WERI-Rb-1 (cell line): ENCODE results near the gene PAQR8.
A peak's percentile ranks its signal among the peaks of the same experiment; 100 is the strongest.

Experiments used
- DNase-seq: peaks from one replicate; pipeline ENCODE4 v3.0.0-alpha.2; 2020
- H3K27ac ChIP-seq: fragments of 250-450 bp; sonication (Bioruptor Pico); 2 replicates; pipeline ENCODE4 v1.5.1; 2020; ENCODE audit warnings: mild to moderate bottlenecking, moderate library complexity
- H3K27me3 ChIP-seq: fragments of 250-450 bp; sonication (Bioruptor Pico); 2 replicates; pipeline ENCODE4 v1.5.1; 2021; ENCODE audit warnings: mild to moderate bottlenecking, low read depth, moderate library complexity; ENCODE audit not compliant: insufficient read depth, severe bottlenecking
- H3K36me3 ChIP-seq: fragments of 250-450 bp; sonication (Bioruptor Pico); 2 replicates; pipeline ENCODE4 v1.5.1; 2020; ENCODE audit warnings: mild to moderate bottlenecking, moderate library complexity
- H3K4me3 ChIP-seq: 2 replicates; pipeline ENCODE4 v1.5.1; 2011; ENCODE audit warnings: low read depth, mild to moderate bottlenecking, control low read depth, low read length
- H3K9me3 ChIP-seq: fragments of 250-450 bp; sonication (Bioruptor Pico); 2 replicates; pipeline ENCODE4 v1.5.1; 2021; ENCODE audit warnings: mild to moderate bottlenecking, moderate library complexity; ENCODE audit not compliant: severe bottlenecking
- CTCF ChIP-seq: IDR thresholded peaks from 2 replicates; pipeline ENCODE4 v1.5.1; 2011; ENCODE audit warnings: low read depth, mild to moderate bottlenecking, control low read depth, inconsistent platforms, low read length

Gene PAQR8

DNA sequence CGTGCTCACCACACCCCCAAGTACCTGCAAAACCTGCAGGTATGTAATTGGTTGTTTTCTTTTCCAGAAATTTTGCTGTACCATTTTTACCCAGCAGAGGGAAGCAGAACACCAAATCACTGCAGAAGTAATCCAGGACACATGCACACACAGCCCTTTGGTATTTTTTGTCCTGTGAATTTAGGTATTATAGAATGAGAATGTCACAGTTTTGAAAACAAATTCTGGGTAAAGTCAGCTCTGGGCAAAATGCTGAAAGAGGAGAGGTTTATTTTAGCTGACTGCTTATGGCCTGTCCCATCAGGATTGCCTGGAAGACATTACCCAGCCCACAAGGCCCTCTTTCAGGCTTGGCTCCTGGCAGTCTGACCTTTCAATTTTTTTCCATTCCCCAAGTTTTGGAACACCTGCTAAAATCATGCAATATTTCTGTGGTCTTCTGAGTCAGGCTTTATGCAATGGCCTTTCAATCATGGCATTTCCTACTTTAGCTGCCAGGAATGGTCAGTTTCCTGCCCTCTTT, 54.7 kb downstream of the PAQR8 start:
- no peak overlapping the region for H3K27ac ChIP-seq
- H3K27me3 ChIP-seq: no peaks in the 10 kb centered on the region
- H3K4me3 ChIP-seq: no peak overlapping the region
- H3K9me3 ChIP-seq: no peaks in the 10 kb centered on the region
- peak; percentile 83 for TF ChIP-seq CTCF
- H3K36me3 ChIP-seq: no peaks in the 10 kb centered on the region
- DNase-seq: peak; percentile 58

DNA sequence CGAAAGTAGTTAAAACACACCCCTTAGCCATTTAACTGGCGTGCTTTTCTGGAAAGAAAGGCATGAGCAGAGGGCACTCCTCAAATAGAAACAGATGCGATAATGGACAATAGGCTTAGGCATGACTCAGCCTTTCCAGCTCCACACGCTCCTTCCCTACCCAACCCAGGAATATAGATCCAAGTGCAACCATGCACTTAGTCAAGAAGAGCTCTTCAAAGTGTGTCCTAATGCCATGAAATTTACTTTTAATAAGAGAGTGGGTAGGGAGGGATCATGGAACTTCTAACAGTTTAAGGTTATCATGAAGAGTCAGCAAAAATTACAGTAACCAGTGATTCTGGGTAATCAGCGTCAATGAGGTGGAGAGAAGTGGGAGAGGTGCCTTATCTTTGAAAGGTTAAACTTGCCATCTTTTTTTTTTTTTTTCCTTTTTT, 55.7 kb downstream of the PAQR8 start:
- H3K27me3 ChIP-seq: no peaks in the 10 kb centered on the region
- DNase-seq: peak; percentile 33
- H3K4me3 ChIP-seq: no peak overlapping the region
- no peaks in the 10 kb centered on the region for H3K9me3 ChIP-seq
- TF ChIP-seq CTCF: no peak
- H3K36me3 ChIP-seq: no peaks in the 10 kb centered on the region
- H3K27ac ChIP-seq: no peak overlapping the region

DNA sequence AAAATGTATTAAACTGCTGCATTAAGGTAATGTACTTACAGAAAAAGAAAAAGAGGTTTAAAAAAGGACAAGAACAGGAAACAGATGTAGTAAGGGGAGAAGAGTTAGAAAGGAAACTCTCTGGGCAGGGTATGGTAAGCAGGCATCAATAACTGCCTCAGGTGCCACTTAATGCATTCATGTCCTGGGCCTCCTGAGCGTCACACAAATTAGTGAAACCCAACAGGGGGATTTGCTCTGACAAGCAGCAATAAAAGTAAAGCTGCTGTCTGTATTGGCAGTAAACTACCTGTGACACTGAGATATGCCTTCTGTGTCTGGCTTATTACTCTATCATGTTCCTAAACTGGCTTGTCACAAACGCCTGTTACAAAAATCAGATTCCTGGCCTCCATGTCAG, 56.7 kb downstream of the PAQR8 start:
- Histone ChIP-seq H3K9me3 (no peaks in the 10 kb centered on the region), H3K27me3 (no peaks in the 10 kb centered on the region), H3K27ac (no peak overlapping the region), H3K4me3 (no peak overlapping the region), H3K36me3 (no peaks in the 10 kb centered on the region)
- TF ChIP-seq CTCF: no peak
- DNase-seq: no peak

DNA sequence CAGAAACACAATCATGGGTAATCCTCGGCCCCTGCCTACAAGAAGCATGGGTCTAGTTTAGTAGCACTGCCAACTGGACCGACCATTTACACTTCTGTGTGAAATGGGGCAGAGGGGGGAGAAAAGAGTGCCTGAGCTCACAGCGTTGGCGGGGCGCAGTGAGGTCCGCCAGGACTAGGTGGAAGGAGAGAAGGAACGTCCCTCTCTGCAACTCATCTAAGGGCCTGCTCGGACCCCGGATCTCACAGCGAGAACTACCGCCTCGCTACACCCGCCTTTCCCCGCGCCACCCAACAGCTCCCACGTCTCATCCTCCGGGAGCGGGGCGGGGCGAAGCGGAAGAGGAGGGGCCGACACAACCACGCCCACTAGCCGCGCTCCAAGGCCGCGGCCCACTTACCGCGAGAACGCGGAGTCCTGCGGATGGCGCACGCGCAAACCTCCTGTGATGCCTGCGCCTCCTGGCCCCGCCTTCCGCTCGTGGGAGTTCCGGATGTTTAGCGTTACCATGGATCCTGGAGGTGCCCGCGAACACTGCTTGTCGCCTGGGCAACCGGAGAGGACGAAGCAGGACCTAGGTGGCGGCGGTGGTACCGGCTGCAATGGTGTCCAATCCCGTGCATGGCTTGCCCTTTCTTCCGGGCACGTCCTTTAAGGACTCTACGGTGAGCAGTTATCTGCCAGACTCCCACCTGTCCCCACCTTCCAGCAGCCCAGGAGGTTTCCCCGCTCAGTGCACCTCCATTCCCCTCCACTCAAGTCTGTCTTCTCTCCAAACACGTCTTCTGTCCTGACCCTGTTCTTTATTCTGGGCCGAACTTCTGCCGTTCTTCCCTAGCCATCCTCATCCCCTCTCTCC, 58.1 kb downstream of the PAQR8 start, which contains the start of gene EFHC1:
Gene EFHC1, plus strand, starts transcription at position 534 of the 859 bp plus-strand sequence. Its CDS starts 69 bp downstream, at position 603.
- H3K36me3 ChIP-seq: peaks cover 12% of the 10 kb centered on the region
- DNase-seq: peak; percentile 100
- H3K27me3 ChIP-seq: no peaks in the 10 kb centered on the region
- TF ChIP-seq CTCF: 0 out of 2 replicates have a peak, but pooled peaks have one; percentile 5
- H3K27ac ChIP-seq: peak within 1 kb of the TSS; percentile 81
- peak within 1 kb of the TSS; percentile 59 for H3K4me3 ChIP-seq
- H3K9me3 ChIP-seq: no peaks in the 10 kb centered on the region

DNA sequence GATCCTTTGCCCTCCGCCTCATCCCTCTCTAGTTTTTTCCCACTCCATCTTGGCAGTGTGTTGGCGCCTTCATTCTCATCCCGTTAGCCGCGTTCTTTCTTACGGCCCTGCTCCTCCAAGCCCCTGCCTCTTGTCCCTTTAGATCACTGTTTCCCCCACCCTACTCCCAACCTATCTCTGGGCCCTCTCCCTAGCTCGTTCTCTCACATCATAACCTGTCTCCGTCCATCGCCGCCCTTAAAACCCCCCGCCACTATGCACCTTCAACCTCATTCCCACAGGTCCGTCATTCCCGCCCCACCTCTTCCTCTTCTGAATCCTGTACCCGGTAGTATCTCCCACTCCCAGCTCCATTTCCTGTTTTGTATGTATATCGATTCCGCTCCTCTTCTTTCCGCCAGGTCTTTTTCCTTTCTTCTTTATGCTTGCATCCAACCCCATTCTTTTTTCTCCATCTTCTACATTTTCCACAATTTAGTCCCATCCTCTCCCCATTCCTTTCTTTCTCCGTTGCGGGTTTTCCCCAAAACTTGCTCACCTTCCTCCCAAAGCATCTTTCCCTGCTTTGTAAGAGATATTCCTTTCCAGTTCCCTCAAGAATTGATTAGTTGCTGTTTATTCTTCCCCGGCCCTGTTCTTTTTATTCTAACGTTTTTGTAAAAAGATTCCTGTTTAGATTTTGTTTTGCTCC, 58.9 kb downstream of the PAQR8 start:
- TF ChIP-seq CTCF: no peak
- Histone ChIP-seq H3K9me3 (no peaks in the 10 kb centered on the region), H3K4me3 (peak overlapping the region; percentile 59), H3K27me3 (no peaks in the 10 kb centered on the region), H3K27ac (peak overlapping the region; percentile 61), H3K36me3 (peaks cover 13% of the 10 kb centered on the region)
- DNase-seq: peak; percentile 76
